HG03354 (cell line): ENCODE results near the gene MCM9.
"Not testable (repeated sequence)": the region's sequence is repeated elsewhere in the genome, so short reads cannot be mapped to it uniquely, and the experiment has no call there.

Experiments
- ATAC-seq: cut with Tn5 transposase; IDR thresholded peaks from one replicate; pipeline ENCODE4 v1.9.1; 2021; ENCODE audit warnings: mild to moderate bottlenecking; ENCODE audit not compliant: unreplicated experiment, poor library complexity, severe bottlenecking

The MCM9 gene

DNA sequence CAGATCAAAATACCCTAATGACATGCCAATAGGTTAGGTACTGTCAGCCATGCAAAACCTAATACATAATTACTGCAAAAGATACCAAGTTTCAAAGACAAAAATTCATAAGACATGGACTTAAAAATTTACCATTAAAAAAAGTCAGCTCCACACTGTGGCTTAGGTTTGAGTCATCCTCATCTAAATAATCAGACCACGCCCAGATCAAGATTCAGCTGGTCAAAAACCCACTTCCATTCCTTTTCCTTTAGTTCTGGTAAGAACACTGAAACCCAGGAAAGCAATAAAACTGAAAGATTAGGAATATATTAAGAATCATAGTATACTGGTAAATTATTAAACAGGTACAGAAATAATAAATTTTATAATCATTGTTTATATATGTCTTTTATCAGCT is 122.0 kb downstream of the MCM9 start:
- ATAC-seq: no peak

DNA sequence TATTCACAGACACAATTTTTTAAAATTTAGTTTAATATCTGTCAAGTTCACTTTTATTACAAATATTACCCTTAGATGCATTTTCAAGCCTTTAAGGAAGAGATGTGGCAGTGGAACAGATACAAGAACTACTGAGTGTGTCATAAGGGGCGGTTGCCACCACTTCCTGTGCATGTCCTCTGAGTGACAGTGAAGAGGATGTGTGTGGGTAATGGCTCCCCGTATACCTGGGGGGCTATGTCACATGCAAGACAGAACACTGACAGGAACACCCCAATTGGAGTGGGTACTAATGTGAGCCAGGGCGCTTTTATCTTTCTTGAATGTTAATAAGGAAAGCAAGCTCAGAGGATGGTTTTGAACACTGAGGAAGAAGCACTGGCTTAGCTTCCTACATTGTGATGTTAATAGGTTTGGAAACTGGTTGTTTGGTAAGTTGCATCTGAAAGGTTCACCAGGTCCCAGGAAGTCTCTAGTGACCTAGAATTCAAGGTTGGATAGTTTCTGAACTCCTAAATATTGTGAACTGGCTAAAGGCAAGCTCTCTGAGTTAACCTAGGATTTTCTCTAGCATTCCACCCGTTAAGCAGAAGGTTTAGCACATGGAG is 124.4 kb downstream of the MCM9 start:
- peak; percentile 86 for ATAC-seq

DNA sequence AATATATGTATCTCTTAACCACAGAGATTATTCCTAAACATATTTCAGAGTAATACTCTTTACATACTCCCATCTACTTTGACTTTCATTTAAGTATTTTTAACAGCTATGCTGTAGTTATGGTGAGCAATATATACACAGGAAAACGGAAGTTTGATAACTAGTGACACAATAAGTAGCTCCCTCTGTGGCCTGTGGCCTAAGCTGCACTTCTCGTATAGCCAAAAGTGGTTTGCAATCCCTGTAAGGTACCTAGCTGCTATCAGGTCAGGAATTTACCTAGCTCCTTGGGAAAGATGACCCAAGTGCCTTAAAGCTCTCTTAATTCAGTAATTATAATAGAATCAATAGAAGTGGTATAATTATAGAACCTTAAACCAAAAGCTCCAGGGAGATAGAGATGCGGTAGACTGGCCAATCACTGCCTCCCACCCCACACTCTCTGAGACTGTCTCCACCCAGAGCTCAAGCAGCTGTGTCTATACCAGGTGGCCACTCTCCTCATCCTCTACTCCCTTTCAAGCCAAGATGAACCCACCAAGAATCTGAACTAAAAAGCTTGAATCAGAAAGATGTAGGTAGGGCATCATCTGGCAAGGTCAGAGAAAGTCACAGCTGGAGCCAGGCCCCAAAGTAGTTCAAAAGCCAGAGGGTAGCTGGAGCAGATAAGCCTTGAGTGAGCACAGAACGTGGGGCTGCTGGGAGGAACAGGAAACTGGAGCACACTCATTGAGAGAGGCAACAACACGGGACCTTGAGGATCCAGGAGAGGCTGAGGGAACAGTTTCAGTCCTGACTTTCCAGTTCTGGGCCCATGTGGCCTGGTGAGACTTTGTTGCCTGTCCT is 125.9 kb downstream of the MCM9 start:
- ATAC-seq: peak; percentile 65

DNA sequence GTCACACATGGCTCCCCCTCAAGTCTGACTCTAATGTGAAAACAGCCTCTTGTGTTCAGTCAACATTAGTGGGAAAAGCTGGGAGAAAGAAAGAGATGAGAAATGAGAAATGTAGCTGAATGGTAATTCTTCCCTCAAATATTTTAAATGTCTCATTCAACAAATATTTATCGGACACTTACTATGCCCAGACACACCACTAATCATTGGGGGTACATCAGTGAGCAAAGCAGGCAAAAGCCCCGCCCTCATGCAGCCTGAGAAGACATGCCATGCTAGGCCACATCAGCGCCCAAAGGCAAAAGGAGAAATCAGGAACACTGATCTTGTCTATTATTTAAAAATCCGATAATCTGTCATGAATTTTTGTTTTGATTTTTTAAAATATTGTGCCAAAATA is 130.9 kb downstream of the MCM9 start:
- ATAC-seq: no peak

DNA sequence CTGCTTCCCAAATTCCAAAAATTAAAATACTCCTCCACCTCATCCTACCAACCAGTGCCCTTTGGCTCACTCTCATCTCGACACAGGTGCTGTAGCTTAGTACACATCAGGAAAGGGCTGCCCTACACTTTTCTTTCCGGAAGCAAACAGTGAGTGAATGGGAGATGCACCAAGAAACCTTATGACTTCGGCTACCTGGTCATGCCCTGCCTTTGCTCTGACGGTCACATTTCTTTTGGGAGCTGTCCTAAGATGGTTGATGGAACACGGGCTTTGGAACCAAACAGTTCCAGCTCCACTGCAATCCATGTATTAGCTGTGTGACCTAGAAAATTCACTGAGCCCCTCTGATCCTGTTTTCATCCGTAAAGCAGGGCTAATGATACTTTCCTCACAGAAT is 133.7 kb downstream of the MCM9 start:
- no peak for ATAC-seq

DNA sequence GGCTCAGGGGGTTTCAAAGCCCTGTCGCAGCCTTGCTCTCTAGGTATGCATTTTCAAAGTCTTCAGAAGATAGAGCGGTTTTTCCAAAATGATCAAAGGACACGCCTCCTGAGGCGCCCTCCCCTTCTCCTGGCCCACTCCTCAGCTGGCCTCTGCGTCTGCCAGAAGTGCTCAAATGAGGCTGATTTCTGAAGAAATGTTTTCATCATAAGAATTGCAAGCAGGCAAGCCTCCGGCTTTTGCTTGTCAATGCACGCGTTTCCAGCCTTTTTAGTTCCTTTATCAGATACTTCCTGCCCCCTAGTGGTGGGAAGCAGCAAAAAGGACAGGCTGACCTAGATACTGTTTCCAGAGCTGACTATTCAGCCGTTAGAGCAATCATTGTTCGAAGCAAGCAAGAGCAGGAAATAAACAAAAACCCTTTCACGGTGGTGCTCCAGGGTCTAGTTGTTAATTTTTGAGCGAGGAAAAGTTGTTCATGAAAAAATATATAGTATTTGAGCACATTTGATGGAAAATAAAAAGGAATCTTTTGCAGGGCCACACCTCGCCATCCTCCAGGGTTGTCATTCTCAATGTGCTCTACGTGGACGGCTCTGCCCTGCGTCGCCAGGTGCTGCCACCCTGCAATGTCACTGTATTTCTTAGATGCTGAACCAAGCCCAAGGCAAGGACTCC is 134.4 kb downstream of the MCM9 start:
- peak; percentile 95 for ATAC-seq

DNA sequence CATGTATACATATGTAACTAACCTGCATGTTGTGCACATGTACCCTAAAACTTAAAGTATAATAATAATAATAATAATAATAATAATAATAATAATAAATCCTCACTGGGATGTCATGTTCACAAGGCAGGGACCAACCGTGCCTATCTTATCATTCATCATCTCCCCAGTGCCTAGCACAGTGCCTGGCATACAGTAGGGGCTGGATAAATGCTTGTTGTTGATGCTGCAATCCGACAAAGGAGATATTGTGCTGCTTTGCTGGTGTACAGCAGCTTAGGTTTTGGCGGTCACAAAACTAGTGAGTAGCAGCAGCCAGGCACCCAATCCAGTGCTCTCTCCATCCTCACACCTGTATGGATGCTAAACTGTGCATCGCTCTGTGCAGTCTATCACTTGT is 135.1 kb downstream of the MCM9 start:
- ATAC-seq: no peak

DNA sequence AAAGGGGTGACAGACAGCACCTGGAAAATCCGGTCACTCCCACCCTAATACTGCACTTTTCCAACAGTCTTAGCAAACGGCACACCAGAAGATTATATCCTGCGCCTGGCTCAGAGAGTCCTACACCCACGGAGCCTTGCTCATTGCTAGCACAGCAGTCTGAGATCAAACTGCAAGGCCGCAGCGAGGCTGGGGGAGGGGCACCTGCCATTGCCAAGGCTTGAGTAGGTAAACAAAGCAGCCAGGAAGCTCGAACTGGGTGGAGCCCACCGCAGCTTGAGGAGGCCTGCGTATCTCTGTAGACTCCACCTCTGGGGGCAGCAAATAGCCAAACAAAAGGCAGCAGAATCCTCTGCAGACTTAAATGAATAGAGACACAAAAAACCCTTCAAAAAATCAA is 138.4 kb downstream of the MCM9 start:
- ATAC-seq: not testable (repeated sequence)

DNA sequence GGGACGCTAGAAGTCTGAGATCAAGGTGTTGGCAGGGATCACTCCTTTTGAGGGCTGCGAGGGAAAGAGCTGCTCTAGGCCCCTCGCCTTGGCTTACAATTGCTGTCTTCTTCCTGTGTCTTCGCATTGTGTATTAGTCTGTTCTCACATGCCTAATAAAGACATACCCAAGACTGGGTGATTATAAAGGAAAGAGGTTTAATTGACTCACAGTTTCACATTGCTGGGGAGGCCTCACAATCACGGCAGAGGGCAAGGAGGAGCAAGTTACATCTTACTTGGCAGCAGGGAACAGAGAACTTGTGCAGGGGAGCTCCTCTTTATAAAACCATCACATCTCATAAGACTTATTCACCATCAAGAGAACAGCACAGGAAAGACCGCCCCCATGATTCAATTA is 143.5 kb downstream of the MCM9 start:
- no peak for ATAC-seq

DNA sequence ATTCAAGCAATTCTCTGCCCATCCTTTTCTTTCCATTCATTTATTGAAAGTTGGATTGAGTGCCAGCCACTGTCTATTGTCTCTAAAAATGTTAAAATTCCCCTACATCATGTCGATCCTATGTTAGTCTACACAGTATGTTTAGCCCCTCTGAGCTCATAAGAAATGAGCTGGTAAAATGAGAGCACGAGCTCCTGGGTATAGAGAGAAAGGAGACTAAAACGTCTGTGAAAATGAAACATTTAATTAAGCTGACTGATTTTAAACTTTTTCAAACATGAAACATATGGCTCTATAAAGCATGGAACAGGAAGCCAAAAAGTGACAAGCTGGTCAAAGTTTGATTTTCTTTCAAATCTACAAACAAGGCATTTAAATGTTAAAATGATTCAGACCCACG is 145.0 kb downstream of the MCM9 start:
- no peak for ATAC-seq

DNA sequence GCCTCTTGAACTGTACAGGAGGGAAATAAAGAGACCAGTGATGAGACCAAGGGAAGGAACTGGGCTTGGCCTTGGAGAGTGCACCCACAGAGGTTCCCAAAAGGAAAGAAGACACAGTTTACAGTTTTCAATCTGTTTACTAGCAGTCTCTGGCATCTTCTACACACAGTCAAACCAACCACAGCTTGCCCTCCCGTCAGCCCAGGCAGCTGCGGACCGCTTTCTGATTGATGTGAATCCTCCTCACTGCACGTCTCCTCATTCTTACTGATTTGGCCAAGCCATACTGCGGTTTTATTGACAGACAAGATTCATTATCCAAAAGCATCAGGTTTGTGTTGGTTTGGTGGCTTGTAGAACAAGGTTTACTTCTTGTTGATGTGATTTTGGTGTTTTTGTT is 145.5 kb downstream of the MCM9 start:
- no peak for ATAC-seq

DNA sequence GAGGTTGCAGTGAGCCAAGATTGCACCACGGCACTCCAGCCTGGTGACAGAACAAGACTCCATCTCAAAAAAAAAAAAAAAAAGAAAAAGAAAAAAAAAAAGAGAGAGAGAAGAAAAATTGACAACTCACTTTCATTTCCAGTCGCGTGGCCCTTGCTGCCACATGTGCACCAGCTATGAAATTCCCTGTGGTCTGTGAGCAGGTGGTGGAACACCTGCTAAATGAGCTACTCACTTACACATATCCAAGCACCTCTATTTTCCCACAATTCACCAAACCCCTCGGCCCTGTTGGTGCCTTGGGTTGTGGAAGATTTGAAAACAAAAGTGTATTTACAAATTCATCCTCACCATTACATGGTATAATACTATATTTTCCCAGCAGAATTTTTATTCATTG is 146.3 kb downstream of the MCM9 start:
- no peak for ATAC-seq

DNA sequence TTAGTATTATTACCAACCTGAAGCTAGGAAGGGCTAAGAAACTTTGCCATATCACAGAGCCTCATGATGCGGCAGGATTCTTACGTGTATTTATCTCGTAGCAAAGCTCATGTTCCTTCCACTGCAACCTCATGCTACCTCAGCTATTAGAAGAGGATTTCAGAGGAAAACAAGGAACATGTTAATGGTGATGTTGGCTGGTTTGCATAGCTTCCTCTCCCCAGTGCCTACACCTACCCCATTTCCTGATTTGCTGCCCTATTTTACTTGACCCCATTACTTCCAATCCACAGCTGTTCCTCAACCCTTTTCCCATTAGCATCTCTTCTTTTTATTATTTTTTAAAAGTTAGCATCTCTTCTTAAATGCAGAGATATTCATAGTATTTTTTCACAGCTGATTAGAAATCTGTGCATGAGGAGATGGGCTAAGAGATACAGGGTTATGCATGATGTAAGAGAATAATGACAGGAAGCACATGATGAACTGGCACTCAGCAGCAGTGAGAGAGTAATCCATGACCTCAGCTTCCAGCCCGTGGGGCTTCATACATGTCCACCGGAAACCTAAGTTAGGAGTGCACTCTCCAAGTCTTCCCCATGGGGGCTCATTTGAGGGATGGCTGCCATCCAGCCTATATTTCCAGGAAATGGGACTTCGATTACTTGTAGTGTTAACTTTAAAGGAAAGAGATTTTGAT is 147.1 kb downstream of the MCM9 start:
- ATAC-seq: no peak

DNA sequence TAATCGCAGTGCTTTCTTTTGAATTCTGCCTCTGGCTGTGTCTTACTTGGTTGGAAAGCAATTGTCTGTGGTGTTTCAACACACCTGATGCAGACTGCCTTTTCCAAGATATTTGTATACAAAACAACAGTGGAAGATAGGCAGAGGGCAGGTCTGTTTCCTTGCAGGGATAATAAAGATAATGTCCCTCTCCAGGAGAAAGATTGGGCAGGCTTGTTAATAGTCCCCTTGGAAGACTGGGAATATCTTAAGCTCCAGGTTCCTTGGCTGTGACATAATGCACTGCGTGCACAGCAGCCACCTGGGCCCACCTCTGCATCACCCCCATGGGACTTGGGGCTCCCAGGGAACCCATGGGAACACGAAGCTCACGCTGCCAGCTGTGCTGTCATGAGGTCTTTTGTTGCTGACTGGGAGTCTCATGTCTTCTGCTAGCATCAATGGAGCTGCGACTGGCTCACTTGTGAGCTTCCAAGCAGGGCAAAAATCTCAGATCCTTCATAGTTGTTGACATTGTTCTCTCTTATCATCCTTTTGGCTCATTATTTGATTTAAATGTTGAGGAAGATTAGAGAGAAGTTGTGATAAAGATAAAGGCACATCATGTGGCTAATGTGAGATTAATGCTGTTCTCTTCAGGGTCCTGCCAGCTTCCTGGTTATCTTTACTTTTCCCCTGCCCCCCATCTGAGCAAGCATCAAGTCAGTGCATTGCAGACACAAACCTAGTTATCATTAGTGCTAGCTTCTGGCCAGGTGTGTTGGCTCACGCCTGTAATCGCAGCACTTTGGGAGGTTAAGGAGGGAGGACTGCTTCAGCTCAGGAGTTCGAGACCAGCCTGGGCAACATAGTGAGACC is 148.1 kb downstream of the MCM9 start:
- no peak for ATAC-seq

DNA sequence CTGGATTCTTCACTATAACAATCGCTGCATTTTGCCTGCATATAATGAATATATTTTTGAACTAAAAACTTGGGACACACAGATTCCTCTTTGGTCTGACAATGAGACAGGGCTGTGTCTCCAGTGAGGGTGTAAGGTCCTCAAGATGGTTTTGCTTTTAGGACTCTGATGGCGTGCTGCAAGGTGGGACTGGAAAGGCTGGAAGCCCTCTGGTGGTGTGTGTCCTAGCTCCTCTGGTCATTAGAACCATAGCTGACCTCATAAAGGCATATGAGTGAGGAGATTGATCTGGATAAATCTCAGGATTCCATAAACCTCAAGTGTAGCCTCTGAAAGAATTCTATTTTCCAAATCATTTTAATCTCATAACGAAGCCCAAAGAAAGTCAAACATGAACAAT is 149.4 kb downstream of the MCM9 start:
- ATAC-seq: no peak

DNA sequence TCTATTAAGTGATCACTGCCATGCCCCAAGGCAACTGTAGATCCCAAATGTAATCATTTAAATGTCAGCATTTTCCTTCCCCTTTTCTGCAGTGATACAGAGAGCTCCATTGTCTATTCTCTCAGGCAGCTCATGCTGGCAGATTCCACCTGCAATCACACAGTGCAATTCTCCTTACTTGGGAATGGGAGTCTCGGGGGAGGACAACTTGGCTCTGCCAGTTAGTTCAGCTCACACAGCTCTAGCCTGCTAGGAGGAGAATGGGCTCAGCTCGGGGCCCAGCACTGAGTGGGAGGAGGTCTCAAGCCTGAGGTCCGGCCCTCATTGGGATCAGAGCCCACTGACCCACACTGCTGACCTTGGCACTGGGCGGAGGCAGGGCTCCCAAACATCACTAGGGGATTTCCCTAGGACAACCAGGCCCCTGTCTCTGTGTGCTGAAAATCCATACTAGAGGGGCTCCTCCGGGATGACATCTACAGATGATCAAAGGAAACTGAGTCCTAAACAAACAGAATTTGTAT is 150.3 kb downstream of the MCM9 start:
- no peak for ATAC-seq

DNA sequence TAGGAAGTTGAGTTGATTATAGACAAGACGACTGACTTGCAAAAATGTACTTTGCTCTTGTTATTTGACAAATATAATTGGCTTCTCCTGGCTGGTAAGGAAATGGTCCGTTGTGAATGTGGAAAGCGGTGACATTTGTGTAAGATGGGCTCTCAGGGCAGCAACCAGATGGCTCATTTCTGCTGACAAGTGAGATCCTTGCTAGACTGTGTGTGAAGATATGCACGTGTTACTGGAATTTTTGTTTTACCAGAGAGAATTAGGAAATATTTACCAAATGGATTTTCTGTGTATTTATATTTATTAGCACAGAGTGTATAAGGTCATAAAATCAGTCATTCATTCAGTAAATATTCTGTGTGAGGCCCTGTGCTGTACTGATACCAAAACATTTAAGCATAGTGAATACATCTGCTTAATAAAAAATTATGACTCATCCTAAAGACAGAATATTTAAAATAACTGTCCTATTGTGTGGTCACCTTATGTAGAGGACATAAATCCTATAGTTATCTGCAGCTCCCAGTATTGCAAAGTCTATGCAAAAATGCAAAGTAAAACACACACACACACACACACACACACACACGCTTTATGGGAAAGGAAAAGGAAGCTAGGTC is 150.9 kb downstream of the MCM9 start:
- no peak for ATAC-seq

DNA sequence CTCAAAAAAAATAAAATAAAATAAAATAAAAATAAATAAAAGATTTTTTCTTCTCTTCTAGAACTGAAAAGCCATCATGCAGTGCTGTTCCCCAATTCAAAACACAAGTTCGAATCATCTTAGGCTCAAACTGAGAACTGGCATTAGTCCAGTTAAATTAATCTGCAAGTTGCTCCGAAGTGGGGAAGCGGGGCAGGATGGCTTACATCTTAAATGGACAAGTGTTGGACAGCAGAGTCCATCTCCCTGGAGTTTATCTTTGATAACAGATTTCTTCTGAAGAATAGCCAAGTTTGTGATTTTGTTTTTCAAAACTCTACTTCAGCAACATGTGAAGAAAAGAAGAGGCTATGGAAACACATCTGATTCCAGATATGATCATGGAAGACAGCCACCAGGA is 152.3 kb downstream of the MCM9 start:
- no peak for ATAC-seq

DNA sequence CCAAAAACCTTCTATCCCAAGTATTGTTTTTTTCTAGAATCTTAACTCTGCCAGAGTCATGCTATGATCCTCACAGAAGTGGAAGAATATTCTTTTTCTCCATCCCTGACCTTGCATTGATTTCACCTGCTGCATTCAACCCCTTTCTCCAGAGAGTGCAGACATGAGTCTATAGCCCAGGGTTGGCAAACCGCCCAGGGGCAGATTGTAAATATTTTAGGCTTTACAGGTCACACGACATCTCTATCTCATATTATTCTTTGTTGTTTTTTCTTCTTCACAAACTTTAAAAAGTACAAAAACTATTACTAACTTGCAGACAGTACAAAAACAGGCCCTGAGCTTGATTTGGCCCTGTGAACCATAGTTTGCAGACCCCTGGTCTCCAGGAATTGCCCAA is 153.1 kb downstream of the MCM9 start:
- ATAC-seq: no peak
